GM21360 (cell line): ENCODE measurements around the gene FAM118B.

Experiments used
- ATAC-seq: cut with Tn5 transposase; IDR thresholded peaks from one replicate; pipeline ENCODE4 v1.9.1; 2021; ENCODE audit warnings: mild to moderate bottlenecking, moderate library complexity; ENCODE audit not compliant: unreplicated experiment

Gene FAM118B

DNA sequence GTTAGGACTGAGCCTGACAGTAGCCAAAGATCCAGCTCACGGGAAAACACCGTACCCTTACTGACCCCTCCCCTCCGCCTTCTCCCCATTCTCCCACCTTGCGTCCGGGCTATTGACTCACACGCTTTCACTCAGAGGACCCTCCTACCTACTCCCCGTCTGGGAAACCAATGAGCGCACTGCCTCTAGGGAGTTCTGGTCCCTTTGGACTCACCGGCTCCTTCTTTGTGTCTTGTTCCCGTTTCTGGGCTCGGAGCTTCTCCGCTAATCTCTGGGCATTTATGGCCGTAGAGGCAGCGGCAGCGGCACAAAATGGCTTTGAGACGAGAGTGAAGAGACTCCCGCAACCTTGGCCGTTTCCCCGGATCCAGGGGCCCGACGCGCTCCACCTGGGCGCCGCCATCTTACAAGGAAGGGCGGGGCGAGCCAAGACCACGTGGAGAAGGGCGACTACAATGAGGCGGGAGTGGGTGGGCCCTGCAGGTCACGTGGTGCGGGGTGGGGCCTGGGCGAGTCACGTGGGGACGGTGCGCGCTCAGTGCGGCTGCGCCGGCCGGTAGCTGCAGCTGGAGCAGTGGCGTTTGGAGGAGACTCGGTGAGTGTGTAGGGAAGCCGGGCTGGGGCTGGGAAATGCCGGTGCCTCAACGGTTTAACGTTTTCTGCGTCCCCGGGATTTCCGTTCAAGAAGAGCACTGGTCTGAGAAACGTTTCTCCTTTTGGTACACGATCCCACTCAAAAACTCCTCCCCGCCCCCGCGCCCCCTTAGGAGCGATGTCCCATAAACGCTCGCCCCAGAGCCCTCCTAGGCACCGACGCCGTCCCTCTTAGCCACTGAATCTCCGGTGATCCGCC, at the start of gene FAM118B, which contains the start of gene RPUSD4:
TSS of gene FAM118B (plus strand) at position 547 of the 853 bp plus-strand sequence. CDS start 23,220 bp downstream, outside the sequence.
TSS of gene RPUSD4 (minus strand) at position 415 of the 853 bp plus-strand sequence. CDS start at position 403, 12 bp downstream.
- peak; percentile 96 for ATAC-seq

DNA sequence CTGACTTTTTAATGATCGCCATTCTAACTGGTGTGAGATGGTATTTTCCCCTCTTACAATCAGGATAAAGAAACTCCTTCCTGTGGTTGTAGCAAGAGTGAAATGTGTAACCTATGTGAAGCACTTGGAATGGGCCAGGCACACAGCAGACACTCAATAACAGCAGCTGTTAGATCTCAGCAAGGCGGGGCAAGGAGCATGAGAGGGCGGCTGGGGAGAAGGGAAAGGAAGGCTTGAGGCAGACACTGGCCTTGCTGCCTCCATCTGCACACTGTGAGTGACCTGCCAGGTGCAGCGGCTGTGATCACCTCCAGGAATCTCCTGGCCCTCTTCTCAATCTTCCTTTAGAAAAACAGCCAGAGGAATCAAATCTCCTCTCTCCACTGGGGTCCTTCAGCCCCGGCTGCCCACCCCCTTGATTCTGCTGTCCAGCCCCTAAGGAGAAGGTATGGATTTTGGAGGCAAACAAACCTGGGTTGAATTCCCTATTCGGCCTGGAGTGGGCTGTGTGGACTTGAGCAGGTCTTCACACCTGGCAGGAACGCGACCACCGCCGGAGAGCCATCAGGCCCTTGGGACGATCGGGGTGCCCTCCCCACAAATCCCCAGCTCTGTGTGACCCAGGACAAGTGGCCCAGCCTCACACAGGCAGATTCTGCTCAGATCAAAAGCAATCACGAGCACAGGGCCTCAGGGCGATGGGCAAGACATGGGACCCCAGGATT, 49.1 kb upstream of the FAM118B start:
- ATAC-seq, result no peak

DNA sequence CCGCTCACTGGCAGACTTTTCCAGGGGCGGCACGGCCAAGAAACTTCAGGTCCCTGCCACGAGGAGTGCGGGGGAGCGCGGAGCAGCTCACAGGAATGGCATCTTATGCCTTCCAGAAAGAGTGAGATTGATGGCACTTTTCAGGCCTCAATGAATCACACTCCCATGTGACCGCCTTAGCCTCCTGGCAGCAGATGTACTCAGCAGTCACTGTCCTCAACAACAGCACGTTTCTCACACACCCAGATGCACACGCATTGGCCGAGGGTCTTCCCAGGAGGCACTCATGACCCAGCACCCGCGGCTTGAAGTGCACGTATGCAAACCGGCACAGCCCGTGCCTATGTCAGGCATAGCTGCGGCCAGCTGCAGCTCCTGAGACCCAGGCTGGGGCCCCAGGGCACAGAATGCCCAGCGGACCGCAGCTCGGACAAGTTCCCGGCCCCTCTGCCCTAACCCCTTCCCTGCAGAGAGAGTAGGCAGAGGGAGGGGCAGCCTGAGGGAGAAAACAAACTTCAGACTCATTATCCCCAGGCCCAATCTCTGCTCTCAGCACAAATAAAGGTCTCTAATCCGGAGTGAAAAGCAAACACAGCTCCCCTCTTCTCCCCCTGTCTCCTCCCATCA, 48.4 kb upstream of the FAM118B start:
- ATAC-seq, result no peak

DNA sequence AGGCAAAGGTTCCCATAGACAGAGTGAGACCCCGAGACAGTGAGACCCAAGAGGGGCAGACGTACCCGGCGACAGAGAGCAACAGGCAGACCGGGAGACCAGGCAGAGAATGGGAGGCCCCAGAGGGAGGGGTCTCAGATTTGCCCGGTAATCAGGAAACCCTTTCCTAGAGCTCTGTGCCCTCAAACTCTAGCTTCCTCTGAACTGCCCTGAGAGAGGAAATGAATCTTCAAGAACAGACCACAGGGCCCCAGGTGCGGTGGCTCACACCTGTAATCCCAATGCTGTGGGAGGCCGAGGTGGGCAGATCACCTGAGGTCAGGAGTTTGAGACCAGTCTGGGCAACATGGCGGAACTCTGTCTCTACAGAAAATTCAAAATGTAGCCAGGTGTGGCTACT, 47.8 kb upstream of the FAM118B start:
- no peak for ATAC-seq

DNA sequence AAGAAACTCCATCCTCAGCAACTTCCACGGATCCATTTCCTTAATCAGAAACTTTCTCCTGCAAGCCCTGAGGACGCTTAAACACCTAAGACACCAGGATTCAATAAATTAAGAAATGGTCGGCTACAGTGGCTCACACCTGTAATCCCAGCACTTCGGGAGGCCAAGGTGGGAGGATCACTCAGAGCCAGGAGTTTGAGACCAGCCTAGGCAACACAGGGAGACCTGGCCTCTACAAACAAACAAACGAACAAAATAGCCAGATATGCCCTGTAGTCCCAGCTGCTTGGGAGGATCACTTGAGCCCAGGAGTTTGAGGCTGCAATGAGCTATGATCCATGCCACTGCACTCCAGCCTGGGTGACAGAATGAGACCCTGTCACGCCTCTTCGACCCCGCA, 46.8 kb upstream of the FAM118B start:
- no peak for ATAC-seq

DNA sequence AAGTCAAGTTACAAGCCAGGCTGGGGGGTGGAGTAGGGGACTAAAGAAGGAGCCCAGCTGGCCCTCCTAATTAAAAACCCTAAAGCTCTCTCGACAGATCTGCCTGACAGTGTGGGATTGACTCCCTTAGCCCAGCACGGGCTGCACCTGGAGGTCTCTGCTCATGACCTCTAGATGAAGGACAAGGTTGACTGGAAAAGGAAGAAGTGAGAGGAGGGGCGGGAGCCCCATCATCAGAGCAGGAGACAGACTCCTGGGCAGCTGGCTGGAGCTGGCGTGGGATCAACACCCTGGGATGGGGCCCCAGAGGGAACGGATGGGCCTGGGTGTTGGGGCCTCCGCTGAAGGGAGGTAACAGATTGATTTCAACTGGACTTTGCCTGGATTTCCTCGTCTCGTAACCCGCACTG, 46.3 kb upstream of the FAM118B start:
- ATAC-seq, result no peak

DNA sequence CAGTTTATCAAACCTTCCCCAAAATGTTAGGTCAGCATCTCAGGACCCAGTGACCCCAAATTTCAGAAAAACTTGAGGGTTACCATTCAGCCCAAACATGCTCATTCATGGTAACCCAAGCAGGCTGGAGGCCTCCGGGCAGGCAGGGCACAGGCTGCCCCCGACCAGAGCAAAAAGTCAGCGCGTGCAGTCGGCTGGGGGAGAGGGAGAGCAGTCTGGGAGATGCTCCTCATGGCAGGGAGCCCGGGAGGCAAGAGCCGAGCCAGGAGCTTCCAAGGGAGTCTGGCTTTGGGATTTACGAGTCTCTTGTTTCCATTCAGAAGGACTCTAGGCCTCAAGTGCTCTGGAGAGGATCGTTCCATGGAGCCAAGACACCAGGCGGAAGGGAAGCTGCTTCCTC, 45.8 kb upstream of the FAM118B start:
- ATAC-seq, result no peak

DNA sequence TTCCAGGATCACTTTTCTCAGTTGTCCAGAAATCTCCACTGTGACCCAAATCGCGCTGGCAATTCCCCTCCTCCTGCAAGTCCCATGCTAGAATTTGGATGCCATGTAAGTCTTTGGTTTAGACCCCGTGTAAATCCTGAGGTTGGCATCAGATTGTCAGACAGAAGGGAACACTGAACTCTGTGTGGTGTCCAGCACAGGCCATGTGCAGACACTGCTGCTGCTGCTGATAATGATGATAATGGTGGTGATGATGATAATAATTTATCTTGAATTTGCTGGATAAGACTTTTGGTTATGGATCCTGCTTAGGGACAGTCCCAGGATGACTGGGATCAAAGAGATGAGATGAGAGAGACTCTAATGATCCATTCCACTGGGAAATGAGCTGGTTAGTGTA, 45.2 kb upstream of the FAM118B start:
- ATAC-seq, result no peak

DNA sequence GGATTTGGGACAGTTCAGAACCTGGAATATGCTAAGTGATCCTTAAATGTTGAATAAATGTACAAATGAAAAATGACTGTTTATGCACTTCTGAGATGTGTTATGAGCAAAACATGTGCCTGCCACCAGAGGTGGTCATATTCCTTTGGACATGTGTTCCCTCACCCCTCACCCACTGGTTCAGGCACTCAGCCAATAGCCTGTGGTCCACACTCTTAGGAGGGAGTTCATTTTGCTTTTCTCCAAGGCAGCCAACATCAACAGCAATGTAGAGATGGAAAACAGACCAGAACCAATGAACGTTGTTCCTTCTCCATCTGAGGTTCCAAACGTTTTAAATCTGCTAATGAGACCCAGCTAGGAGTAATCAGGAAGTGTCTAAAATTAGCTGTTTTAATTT, 44.1 kb upstream of the FAM118B start:
- ATAC-seq, result no peak

DNA sequence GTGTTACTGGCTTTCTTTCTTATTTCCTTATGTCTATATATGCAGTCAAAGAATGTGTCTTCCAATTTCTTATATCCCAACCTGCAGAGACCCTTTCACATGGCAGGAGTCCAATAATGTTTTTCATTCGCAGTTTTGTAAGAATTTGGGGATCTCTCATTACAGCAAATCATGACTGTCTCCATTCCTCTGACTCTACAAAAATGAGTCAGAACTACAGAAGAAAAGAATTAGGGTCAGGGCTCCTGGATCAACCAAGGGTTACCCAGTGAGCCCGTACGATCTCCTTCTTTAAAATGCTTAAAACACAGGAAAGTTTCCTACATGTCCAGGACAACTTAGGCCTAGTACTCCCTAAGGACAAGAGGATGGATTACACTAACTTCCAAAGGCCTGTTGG, 42.3 kb upstream of the FAM118B start:
- ATAC-seq, result no peak

DNA sequence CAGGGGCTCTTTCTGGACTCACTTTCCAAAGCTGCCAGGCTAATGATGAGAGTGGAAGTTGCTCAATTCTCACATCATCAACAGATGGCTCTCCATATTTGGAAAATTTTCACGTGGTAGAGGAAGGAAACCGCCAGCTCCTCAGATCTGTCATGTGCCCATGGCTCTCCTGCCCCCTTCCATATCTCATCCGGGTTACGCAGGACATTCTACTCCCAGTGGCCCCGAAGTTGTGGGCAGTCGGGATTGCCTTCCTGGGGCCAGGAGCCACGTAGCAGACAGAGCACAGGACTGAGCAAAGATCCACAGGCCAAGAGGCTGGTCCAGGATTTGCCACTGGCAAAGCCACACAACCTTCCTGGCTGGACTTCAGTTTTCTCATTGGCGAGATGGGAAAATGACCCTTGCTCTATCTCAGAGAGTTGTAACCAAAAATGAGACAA, 39.0 kb upstream of the FAM118B start:
- ATAC-seq, result no peak

DNA sequence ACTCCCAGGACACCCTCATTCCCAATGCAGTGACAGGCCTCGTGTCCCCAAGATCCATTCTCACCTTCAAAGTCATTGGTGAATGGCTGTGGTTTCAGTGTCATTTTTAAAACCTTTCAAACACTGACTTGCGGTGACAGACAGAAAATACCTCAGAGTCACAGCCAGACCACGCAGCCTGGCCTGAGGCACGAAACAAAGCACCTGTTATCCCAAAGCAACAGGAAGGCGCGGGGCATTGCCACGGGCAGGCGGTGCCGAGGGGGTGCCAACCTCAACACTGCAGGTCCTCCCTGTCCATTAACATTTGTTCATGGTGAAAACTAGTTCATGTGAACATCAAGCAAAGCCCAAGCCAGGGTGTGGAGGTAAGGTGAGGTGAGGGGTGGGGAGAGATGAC, 38.3 kb upstream of the FAM118B start:
- no peak for ATAC-seq

DNA sequence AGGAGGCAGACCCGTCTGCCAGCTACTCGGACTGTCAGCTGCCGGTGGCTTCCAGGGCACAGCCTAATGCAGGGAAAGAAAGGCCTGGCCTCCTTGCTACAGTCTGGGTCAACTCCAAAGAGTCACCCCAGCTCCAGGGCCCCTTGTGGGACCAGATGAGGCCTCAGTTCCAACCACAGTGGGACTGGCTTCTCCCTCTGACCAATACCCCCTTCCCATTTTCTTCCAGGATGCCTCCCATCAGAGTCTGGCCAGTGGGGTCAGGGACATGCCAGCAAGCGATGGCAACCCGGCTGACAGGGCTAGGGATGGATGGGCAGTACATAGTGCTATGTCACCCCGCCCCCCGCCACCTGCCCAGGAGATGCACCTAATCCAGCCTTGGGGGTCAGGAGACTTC, 36.8 kb upstream of the FAM118B start:
- ATAC-seq, result no peak

DNA sequence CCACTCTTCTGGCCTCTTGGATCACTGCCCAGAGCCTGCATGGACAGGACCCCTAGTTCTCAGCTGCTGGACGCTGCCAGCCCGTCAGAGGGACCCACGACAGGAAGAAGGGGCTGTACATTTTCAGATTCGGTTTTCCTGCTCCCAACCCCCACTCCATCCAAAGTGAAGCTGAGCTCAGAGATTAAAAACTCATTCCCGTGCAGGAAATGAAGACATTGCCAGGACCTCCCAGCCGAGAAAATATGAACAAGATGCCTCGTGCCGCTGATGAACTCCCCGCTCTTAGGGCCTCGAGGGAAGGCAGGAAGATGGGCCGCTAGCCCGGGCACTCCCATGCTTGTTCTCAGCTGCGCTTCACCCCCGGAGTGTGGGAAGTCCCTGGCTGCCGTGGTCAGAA, 36.2 kb upstream of the FAM118B start:
- no peak for ATAC-seq

DNA sequence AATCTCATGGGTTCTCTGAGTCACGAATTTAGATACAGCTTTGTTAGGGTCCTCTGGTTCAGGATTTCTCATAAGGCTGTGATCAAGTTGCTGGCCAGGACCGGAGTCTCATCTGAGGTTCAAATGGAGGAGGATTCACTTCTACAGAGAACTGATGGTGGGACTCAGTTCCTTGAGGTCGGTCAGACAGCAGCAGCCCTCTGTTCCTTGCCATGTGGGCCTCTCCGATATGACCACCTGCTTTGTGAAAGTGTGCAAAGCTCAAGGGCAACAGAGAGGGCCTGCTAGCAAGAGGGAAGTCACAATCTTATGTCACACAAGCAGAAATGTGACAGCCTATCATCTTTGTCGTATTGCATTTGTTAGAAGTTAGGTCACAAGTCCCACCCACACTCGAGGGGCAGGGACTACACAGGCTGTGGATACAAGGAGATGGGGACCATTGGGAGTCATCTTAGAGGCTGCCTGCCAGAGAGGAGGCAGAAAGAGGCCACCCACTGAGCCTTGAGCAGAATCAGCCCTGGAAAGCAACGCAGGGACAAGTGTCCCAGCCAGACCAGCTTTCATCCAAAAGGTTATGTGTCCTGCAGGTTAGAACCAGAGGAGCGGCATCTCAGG, 34.6 kb upstream of the FAM118B start:
- no peak for ATAC-seq

DNA sequence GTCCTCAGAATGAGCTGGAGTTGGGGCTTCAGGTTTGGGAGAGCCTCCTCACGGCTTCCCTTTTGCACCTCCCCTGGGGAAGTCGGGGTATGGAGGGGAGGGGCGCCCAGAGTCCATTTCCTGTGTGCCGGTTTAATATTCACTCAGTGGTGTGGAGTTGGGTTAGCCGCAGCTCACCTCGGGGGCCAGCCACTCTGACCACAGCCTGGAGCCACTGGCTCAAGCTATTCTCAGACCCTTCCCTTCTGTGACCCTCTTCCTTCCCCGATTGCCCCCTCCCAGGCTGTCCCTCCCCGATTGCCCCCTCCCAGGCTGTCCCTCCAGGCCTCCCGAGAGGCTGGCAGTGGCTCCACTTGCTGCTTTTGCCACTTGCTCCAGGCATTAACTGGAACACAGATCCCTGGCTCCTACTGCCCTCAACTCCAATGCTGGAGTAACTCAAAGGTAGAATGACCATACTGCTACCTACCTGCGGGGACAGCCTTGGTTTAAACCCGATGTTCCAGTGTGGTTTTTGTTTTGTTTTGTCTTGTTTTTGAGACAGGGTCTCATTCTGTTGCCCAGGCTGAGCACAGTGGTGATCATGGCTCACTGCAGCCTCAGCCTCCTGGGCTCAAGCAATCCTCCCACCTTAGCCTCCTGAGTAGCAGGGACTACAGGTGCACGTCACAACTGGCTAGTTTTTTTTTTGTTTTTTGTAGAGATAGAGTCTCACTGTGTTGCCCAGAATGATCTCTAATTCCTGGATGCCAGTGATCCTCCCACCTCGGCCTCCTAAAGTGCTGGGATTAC, 29.4 kb upstream of the FAM118B start:
- ATAC-seq, result no peak

DNA sequence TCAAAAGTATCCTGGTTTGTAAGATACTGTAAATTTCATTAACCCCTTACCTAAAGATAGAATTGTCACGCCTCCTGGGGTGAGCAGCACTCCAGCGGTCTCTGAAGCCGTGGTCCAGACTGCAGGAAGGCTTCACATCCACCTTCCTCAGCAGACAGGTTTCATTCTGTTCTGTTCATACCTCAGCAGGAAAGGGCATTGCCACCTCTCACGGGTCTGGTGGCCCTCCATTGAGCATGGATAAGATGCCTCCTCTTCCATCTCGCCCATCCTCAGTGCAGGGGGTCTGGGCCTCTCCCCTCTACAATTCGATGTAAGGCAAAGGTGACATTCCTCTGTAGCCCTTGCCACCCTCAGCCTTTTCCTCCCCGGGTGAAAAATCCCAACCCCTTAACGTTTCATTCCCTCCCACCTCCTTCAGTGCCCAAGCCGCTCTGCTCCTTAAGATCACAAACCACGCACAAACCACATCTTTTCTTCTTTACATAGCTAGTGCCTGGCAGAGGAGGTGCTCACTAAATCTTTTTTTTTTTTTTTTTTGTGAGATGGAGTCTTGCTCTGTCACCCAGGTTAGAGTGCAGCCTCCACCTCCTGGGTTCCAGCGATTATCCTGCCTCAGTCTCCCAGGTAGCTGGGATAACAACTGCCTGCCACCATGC, 28.7 kb upstream of the FAM118B start:
- ATAC-seq, result no peak

DNA sequence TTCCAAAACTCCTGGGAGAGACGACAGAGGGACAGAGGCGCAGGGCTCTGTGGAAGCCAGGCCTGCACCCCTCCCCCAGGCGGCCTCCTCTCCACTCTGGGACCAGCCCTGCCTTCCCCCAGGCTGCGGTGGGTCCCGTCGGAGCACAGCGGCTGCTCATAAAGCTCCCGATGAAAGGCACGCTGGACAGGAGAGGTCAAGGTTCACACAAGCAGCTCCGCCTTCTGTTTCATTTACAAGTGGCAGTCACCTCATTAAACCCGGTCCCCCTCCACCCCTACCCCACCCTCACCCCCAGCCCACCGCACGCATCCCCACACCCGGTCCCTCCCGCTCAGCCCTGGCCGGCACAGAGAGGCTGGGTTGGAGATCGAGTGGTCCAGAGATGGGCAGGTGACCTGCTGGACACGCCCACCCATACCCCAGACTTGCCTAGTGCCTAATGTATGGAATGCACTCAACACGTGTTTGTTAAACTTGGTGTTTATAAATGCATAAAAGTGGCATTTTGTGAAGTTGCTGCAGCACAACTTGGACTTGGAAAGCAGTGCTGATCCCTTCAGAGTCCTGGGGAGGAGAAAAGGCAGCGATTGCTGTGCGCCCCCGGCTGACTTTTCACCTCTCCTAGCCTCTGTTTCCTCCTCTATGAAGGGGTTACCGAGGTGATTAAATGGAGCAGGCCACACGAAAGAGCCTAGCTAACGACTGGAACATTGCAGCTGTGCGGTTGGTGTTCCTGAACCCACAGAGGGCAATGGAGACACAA, 26.1 kb upstream of the FAM118B start:
- no peak for ATAC-seq
